HG02610 (cell line): ENCODE results near the gene TBC1D8.
"Not testable (repeated sequence)": the region's sequence is repeated elsewhere in the genome, so short reads cannot be mapped to it uniquely, and the experiment has no call there.

Experiments used
- ATAC-seq: cut with Tn5 transposase; IDR thresholded peaks from one replicate; pipeline ENCODE4 v1.9.1; 2021; ENCODE audit warnings: mild to moderate bottlenecking, moderate library complexity; ENCODE audit not compliant: unreplicated experiment

The TBC1D8 gene

GRCh38 chr2:101080211-101081068 is 70.7 kb downstream of the TBC1D8 start:
- no peak for ATAC-seq

GRCh38 chr2:101076581-101076980 is 74.6 kb downstream of the TBC1D8 start:
- ATAC-seq = no peak

- ATAC-seq = peak; percentile 67
Observed at GRCh38 chr2:101064868-101065549, 86.2 kb downstream of the TBC1D8 start.

- ATAC-seq = no peak
Observed at GRCh38 chr2:101064505-101064867, 86.7 kb downstream of the TBC1D8 start.

GRCh38 chr2:101064125-101064502 is 87.1 kb downstream of the TBC1D8 start:
- ATAC-seq = no peak

- no peak for ATAC-seq
Observed at GRCh38 chr2:101063352-101064124, 87.6 kb downstream of the TBC1D8 start.

- ATAC-seq = no peak
Observed at GRCh38 chr2:101058386-101058785, 92.8 kb downstream of the TBC1D8 start.

- ATAC-seq = no peak
Observed at GRCh38 chr2:101057051-101057933, 93.9 kb downstream of the TBC1D8 start.

- no peak for ATAC-seq
Observed at GRCh38 chr2:101053117-101053516, 98.1 kb downstream of the TBC1D8 start.

GRCh38 chr2:101052147-101052546 is 99.0 kb downstream of the TBC1D8 start:
- no peak for ATAC-seq

GRCh38 chr2:101050886-101051285 is 100.3 kb downstream of the TBC1D8 start:
- ATAC-seq = not testable (repeated sequence)

- no peak for ATAC-seq
Observed at GRCh38 chr2:101048756-101049155, 102.4 kb downstream of the TBC1D8 start.

GRCh38 chr2:101047774-101048173 is 103.4 kb downstream of the TBC1D8 start:
- ATAC-seq = no peak

GRCh38 chr2:101047075-101047766 is 104.0 kb downstream of the TBC1D8 start:
- no peak for ATAC-seq

GRCh38 chr2:101045330-101045729 is 105.9 kb downstream of the TBC1D8 start:
- ATAC-seq = no peak

GRCh38 chr2:101041413-101041812 is 109.8 kb downstream of the TBC1D8 start:
- no peak for ATAC-seq

GRCh38 chr2:101040761-101041160 is 110.4 kb downstream of the TBC1D8 start:
- no peak for ATAC-seq

- no peak for ATAC-seq
Observed at GRCh38 chr2:101040072-101040471, 111.1 kb downstream of the TBC1D8 start.

GRCh38 chr2:101038455-101039255 is 112.5 kb downstream of the TBC1D8 start:
- ATAC-seq = no peak
